Endodermal cell (in vitro differentiated cells): ENCODE measurements around the gene KIAA0232. TPM values are rescaled to one million over a fixed set of nuclear protein-coding genes. Genes with fewer than 3 reads are reported as not detected.
"Not testable (repeated sequence)": the region's sequence is repeated elsewhere in the genome, so short reads cannot be mapped to it uniquely, and the experiment has no call there.

Experiments used
- DNase-seq: peaks from one replicate; pipeline ENCODE4 v3.0.0-alpha.2; 2017
- H3K27ac ChIP-seq: 2 replicates; pipeline ENCODE4 v1.5.1; 2013; ENCODE audit warnings: mild to moderate bottlenecking, low read depth, low read length, moderate library complexity
- H3K27me3 ChIP-seq: 2 replicates; pipeline ENCODE4 v1.6.1; 2013; ENCODE audit warnings: mild to moderate bottlenecking, low read length, moderate library complexity; ENCODE audit not compliant: insufficient read depth, control insufficient read depth, poor library complexity, severe bottlenecking
- H3K36me3 ChIP-seq: 2 replicates; pipeline ENCODE4 v1.7.0; 2013; ENCODE audit warnings: mild to moderate bottlenecking, low read length, moderate library complexity; ENCODE audit not compliant: control insufficient read depth, insufficient read depth
- H3K4me1 ChIP-seq: one replicate; pipeline ENCODE4 v1.7.0; 2013; ENCODE audit warnings: low read length; ENCODE audit not compliant: control insufficient read depth, insufficient read depth
- H3K4me3 ChIP-seq: 2 replicates; pipeline ENCODE4 v1.5.1; 2013; ENCODE audit warnings: mild to moderate bottlenecking, low read length, moderate library complexity
- H3K9ac ChIP-seq: 2 replicates; pipeline ENCODE4 v1.6.1; 2013; ENCODE audit warnings: mild to moderate bottlenecking, low read length, moderate library complexity; ENCODE audit not compliant: poor library complexity, severe bottlenecking; ENCODE audit errors: extremely low read depth
- H3K9me3 ChIP-seq: 2 replicates; pipeline ENCODE4 v1.6.1; 2013; ENCODE audit warnings: mild to moderate bottlenecking, low read length, moderate library complexity; ENCODE audit not compliant: control insufficient read depth
- H3K27ac Mint-ChIP-seq: 2 replicates; pipeline ENCODE4 v1.8.0; 2020; ENCODE audit warnings: mixed read lengths
- H3K27me3 Mint-ChIP-seq: 2 replicates; pipeline ENCODE4 v1.8.0; 2021; ENCODE audit warnings: mild to moderate bottlenecking, mixed read lengths; ENCODE audit not compliant: insufficient read depth
- H3K36me3 Mint-ChIP-seq: 2 replicates; pipeline ENCODE4 v1.8.0; 2020; ENCODE audit warnings: low read depth, mixed read lengths
- H3K4me1 Mint-ChIP-seq: 2 replicates; pipeline ENCODE4 v1.8.0; 2020; ENCODE audit warnings: mixed read lengths
- H3K4me3 Mint-ChIP-seq: 2 replicates; pipeline ENCODE4 v1.8.0; 2020; ENCODE audit warnings: mild to moderate bottlenecking, moderate library complexity, mixed read lengths
- H3K9me3 Mint-ChIP-seq: 2 replicates; pipeline ENCODE4 v1.8.0; 2020; ENCODE audit warnings: mild to moderate bottlenecking, mixed read lengths
- WGBS, 2 experiments: methylation state at CpG; one replicate each; pipeline versions ENCODE4 v1.1.5 to v1.1.7; 2013; ENCODE audit warnings: missing lambda C conversion rate in 2 of 2, mixed read lengths in 1 of 2; ENCODE audit not compliant: insufficient coverage in 1 of 2, insufficient read length in 1 of 2; 5-methylcytosine and 5-hydroxymethylcytosine counted together
- total RNA-seq, 2 donors: library from RNA; stranded (reverse); fragmentation: NEBNext Ultra II Directional in 1 of 2; extraction: Animal tissue kit (Norgen Biotek cat#: 25700) in 1 of 2; gene quantifications; 2 replicates in 1 of 2; 3 replicates in 1 of 2; pipeline ENCODE4 v1.2.1, GENCODE V29; 2021
- TF ChIP-seq, protein P1 (sequence below): fragments of 200-600 bp; sonication (generic); conservative IDR thresholded peaks from 2 replicates; pipeline ENCODE4 v1.5.0; 2021; ENCODE audit warnings: antibody characterized with exemption, mild to moderate bottlenecking

KIAA0232 gene
- total RNA-seq, 2 donors from 2014 or later: 32.9 to 43.5 TPM

DNA sequence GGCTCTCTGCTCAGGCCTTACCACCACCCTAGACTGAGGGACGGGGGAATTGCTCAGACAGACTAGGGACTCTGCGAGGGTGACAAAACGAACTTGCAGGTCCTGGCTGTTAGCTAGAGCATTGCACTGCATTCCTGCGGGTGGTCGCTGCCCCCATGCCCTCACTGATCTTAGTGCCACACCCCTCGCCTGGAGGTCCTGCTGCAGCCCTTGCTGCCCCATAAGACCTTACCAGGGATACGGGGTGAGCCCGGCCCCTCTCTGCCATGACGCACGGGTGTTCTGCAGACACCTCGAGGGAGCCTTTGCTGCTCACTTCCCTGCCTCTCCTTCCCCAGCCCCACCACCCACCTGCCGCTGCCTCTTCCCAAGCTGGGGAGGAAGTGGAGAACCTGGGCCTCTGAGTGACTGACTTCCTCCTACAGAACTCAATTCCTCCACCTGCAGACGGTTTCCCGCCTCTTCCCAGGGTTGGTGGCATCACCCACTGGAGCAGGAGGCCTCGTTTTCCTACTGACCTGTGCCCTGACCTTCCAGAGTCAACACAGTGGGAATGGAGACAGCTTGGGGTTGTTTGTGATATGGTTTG is 107.3 kb downstream of the KIAA0232 start:
- no peaks in the 10 kb centered on the region for H3K4me1 ChIP-seq
- no peak for DNase-seq
- no peak overlapping the region for H3K27ac ChIP-seq
- no peaks in the 10 kb centered on the region for H3K27me3 ChIP-seq
- peaks cover 4% of the 10 kb centered on the region for H3K4me1 Mint-ChIP-seq
- H3K36me3 Mint-ChIP-seq: peaks cover 10% of the 10 kb centered on the region
- H3K9ac ChIP-seq: no peak overlapping the region
- H3K9me3 Mint-ChIP-seq: peaks cover 17% of the 10 kb centered on the region
- H3K36me3 ChIP-seq: no peaks in the 10 kb centered on the region
- TF ChIP-seq, protein P1, sequence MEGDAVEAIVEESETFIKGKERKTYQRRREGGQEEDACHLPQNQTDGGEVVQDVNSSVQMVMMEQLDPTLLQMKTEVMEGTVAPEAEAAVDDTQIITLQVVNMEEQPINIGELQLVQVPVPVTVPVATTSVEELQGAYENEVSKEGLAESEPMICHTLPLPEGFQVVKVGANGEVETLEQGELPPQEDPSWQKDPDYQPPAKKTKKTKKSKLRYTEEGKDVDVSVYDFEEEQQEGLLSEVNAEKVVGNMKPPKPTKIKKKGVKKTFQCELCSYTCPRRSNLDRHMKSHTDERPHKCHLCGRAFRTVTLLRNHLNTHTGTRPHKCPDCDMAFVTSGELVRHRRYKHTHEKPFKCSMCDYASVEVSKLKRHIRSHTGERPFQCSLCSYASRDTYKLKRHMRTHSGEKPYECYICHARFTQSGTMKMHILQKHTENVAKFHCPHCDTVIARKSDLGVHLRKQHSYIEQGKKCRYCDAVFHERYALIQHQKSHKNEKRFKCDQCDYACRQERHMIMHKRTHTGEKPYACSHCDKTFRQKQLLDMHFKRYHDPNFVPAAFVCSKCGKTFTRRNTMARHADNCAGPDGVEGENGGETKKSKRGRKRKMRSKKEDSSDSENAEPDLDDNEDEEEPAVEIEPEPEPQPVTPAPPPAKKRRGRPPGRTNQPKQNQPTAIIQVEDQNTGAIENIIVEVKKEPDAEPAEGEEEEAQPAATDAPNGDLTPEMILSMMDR: no peak
- H3K4me3 ChIP-seq: no peak overlapping the region
- H3K27ac Mint-ChIP-seq: no peak overlapping the region
- H3K9me3 ChIP-seq: peaks cover 4% of the 10 kb centered on the region
- no peaks in the 10 kb centered on the region for H3K27me3 Mint-ChIP-seq
- 95 to 98% methylated on average over 6 to 15 of the region's 15 CpGs for WGBS, 2 experiments
- no peak overlapping the region for H3K4me3 Mint-ChIP-seq

- no peak overlapping the region for H3K27ac ChIP-seq
- H3K9me3 Mint-ChIP-seq: peaks cover 17% of the 10 kb centered on the region
- peaks cover 4% of the 10 kb centered on the region for H3K4me1 Mint-ChIP-seq
- H3K4me3 ChIP-seq: no peak overlapping the region
- TF ChIP-seq, protein P1: no peak
- H3K4me1 ChIP-seq: no peaks in the 10 kb centered on the region
- H3K9ac ChIP-seq: no peak overlapping the region
- peaks cover 4% of the 10 kb centered on the region for H3K9me3 ChIP-seq
- peaks cover 10% of the 10 kb centered on the region for H3K36me3 Mint-ChIP-seq
- no peak overlapping the region for H3K27ac Mint-ChIP-seq
- no peak overlapping the region for H3K4me3 Mint-ChIP-seq
- no peak for DNase-seq
- H3K36me3 ChIP-seq: no peaks in the 10 kb centered on the region
- H3K27me3 Mint-ChIP-seq: no peaks in the 10 kb centered on the region
- WGBS, 2 experiments: 91% methylated on average over 3 of the region's 3 CpGs; no CpG with 5 or more reads in 1 of the 2 experiments
- no peaks in the 10 kb centered on the region for H3K27me3 ChIP-seq
These were observed 107.8 kb downstream of the KIAA0232 start for GRCh38 chr4:6890358-6890757.

GRCh38 chr4:6890971-6891370 is 108.4 kb downstream of the KIAA0232 start:
- Mint-ChIP-seq H3K36me3 (peaks cover 10% of the 10 kb centered on the region), H3K9me3 (peaks cover 17% of the 10 kb centered on the region)
- H3K36me3 ChIP-seq, H3K27ac Mint-ChIP-seq, H3K4me1 ChIP-seq, H3K27me3 Mint-ChIP-seq, H3K9ac ChIP-seq, H3K9me3 ChIP-seq, H3K4me3 Mint-ChIP-seq, H3K27ac ChIP-seq, H3K27me3 ChIP-seq, DNase-seq, H3K4me3 ChIP-seq, H3K4me1 Mint-ChIP-seq: not testable (repeated sequence)
- 94 to 95% methylated on average over 2 to 9 of the region's 9 CpGs for WGBS, 2 experiments
